ENCODE data around the gene USP12.

The USP12 gene

DNA sequence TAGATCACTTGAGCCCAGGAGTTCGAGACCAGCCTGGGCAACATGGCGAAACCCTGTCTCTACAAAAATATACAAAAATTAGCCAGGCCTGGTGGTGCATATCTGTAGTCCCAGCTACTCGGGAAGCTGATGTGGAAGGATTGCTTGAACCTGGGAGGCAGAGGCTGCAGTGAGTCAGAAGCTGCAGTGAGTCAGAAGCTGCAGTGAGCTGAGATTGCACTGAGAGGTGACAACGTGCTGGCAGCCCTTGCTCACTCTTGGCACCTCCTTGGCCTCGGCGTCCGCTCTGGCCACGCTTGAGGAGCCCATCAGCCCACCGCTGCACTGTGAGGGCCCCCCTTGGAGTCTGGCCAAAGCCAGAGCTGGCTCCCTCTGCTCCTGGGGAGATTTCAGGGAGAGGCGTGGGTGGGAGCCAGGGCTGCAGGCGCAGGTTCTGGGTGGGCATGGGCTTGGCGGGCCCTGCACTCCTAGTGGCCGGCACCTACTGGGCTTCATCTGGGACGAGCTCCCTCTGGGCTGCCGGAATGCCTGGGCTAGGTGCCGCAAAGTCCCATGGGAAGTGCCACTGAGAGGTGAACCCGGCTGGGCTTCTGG is 40.3 kb upstream of the USP12 start:
- no peak for DNase-seq (ENCODE audit: low read depth in 1 of 2, low spot score in 1 of 2)
- TF ChIP-seq POLR2AphosphoS5 (IDR thresholded peaks at IDR 0.05; ENCODE audit: low read depth) (no peak), GABPA (IDR thresholded peaks at IDR 0.05; ENCODE audit: low read depth) (no peak), CTCF (IDR thresholded peaks at IDR 0.05; ENCODE audit: insufficient read depth, low read length) (no peak), SPI1 (IDR thresholded peaks at IDR 0.05; ENCODE audit: borderline replicate concordance, low read depth) (no peak)
- TF ChIP-seq, protein P1, sequence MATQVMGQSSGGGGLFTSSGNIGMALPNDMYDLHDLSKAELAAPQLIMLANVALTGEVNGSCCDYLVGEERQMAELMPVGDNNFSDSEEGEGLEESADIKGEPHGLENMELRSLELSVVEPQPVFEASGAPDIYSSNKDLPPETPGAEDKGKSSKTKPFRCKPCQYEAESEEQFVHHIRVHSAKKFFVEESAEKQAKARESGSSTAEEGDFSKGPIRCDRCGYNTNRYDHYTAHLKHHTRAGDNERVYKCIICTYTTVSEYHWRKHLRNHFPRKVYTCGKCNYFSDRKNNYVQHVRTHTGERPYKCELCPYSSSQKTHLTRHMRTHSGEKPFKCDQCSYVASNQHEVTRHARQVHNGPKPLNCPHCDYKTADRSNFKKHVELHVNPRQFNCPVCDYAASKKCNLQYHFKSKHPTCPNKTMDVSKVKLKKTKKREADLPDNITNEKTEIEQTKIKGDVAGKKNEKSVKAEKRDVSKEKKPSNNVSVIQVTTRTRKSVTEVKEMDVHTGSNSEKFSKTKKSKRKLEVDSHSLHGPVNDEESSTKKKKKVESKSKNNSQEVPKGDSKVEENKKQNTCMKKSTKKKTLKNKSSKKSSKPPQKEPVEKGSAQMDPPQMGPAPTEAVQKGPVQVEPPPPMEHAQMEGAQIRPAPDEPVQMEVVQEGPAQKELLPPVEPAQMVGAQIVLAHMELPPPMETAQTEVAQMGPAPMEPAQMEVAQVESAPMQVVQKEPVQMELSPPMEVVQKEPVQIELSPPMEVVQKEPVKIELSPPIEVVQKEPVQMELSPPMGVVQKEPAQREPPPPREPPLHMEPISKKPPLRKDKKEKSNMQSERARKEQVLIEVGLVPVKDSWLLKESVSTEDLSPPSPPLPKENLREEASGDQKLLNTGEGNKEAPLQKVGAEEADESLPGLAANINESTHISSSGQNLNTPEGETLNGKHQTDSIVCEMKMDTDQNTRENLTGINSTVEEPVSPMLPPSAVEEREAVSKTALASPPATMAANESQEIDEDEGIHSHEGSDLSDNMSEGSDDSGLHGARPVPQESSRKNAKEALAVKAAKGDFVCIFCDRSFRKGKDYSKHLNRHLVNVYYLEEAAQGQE (IDR thresholded peaks at IDR 0.05; ENCODE audit: insufficient replicate concordance, low read depth), result no peak
- H3K27ac ChIP-seq (replicated peaks), result no peak overlapping the region
- no peaks in the 10 kb centered on the region for H3K27me3 ChIP-seq (ENCODE audit: insufficient read depth, poor library complexity, severe bottlenecking)
- no peak overlapping the region for H3K4me3 ChIP-seq (replicated peaks; ENCODE audit: insufficient read depth, low read length)

GRCh38 chr13:27211271-27211670 is 39.7 kb upstream of the USP12 start:
- TF ChIP-seq SPI1 (IDR thresholded peaks at IDR 0.05; ENCODE audit: borderline replicate concordance, low read depth) (no peak), CTCF (IDR thresholded peaks at IDR 0.05; ENCODE audit: insufficient read depth, low read length) (no peak), GABPA (IDR thresholded peaks at IDR 0.05; ENCODE audit: low read depth) (no peak), POLR2AphosphoS5 (IDR thresholded peaks at IDR 0.05; ENCODE audit: low read depth) (no peak)
- TF ChIP-seq, protein P1 (IDR thresholded peaks at IDR 0.05; ENCODE audit: insufficient replicate concordance, low read depth), result no peak
- Histone ChIP-seq H3K27me3 (ENCODE audit: insufficient read depth, poor library complexity, severe bottlenecking) (no peaks in the 10 kb centered on the region), H3K27ac (replicated peaks) (no peak overlapping the region), H3K4me3 (replicated peaks; ENCODE audit: insufficient read depth, low read length) (no peak overlapping the region)
- DNase-seq (ENCODE audit: low read depth in 1 of 2, low spot score in 1 of 2), result no peak

GRCh38 chr13:27208514-27208913 is 36.9 kb upstream of the USP12 start:
- TF ChIP-seq, protein P1 (IDR thresholded peaks at IDR 0.05; ENCODE audit: insufficient replicate concordance, low read depth), result no peak
- TF ChIP-seq CTCF (IDR thresholded peaks at IDR 0.05; ENCODE audit: insufficient read depth, low read length) (no peak), SPI1 (IDR thresholded peaks at IDR 0.05; ENCODE audit: borderline replicate concordance, low read depth) (no peak), GABPA (IDR thresholded peaks at IDR 0.05; ENCODE audit: low read depth) (no peak), POLR2AphosphoS5 (IDR thresholded peaks at IDR 0.05; ENCODE audit: low read depth) (no peak)
- Histone ChIP-seq H3K27me3 (ENCODE audit: insufficient read depth, poor library complexity, severe bottlenecking) (no peaks in the 10 kb centered on the region), H3K4me3 (replicated peaks; ENCODE audit: insufficient read depth, low read length) (no peak overlapping the region), H3K27ac (replicated peaks) (no peak overlapping the region)
- no peak for DNase-seq (ENCODE audit: low read depth in 1 of 2, low spot score in 1 of 2)

Measured in HL-60 (cell line).